ENCODE data around the gene BMPR1B.

The BMPR1B gene

GRCh38 chr4:94763005-94763404 lies 5.2 kb downstream of the BMPR1B start:
- H3K27ac ChIP-seq (ENCODE audit: low read length): no peak overlapping the region
- H3K36me3 ChIP-seq (ENCODE audit: control insufficient read depth in 2 of 2, insufficient read depth in 2 of 2, low read length in 2 of 2): no peaks in the 10 kb centered on the region
- H3K27me3 ChIP-seq (ENCODE audit: control insufficient read depth in 1 of 2, insufficient read depth in 2 of 2, low read length in 2 of 2): no peaks in the 10 kb centered on the region
- H3K4me3 ChIP-seq (ENCODE audit: low read length in 2 of 2): no peak overlapping the region
- no peaks in the 10 kb centered on the region for H3K9me3 ChIP-seq (ENCODE audit: control insufficient read depth in 2 of 2, low read length in 2 of 2)
- H3K9ac ChIP-seq (ENCODE audit: low read length in 2 of 2): no peak overlapping the region
- H3K4me1 ChIP-seq (ENCODE audit: control insufficient read depth, insufficient read depth, low read length): no peaks in the 10 kb centered on the region

GRCh38 chr4:94763500-94763899 lies 5.7 kb downstream of the BMPR1B start:
- no peak overlapping the region for H3K27ac ChIP-seq (ENCODE audit: low read length)
- H3K4me1 ChIP-seq (ENCODE audit: control insufficient read depth, insufficient read depth, low read length): no peaks in the 10 kb centered on the region
- H3K9me3 ChIP-seq (ENCODE audit: control insufficient read depth in 2 of 2, low read length in 2 of 2): no peaks in the 10 kb centered on the region
- H3K4me3 ChIP-seq (ENCODE audit: low read length in 2 of 2): no peak overlapping the region
- H3K27me3 ChIP-seq (ENCODE audit: control insufficient read depth in 1 of 2, insufficient read depth in 2 of 2, low read length in 2 of 2): no peaks in the 10 kb centered on the region
- no peaks in the 10 kb centered on the region for H3K36me3 ChIP-seq (ENCODE audit: control insufficient read depth in 2 of 2, insufficient read depth in 2 of 2, low read length in 2 of 2)
- no peak overlapping the region for H3K9ac ChIP-seq (ENCODE audit: low read length in 2 of 2)

GRCh38 chr4:94764069-94764468 lies 6.3 kb downstream of the BMPR1B start:
- Histone ChIP-seq H3K4me1 (ENCODE audit: control insufficient read depth, insufficient read depth, low read length) (no peaks in the 10 kb centered on the region), H3K4me3 (ENCODE audit: low read length in 2 of 2) (no peak overlapping the region), H3K27me3 (ENCODE audit: control insufficient read depth in 1 of 2, insufficient read depth in 2 of 2, low read length in 2 of 2) (no peaks in the 10 kb centered on the region), H3K36me3 (ENCODE audit: control insufficient read depth in 2 of 2, insufficient read depth in 2 of 2, low read length in 2 of 2) (no peaks in the 10 kb centered on the region), H3K9me3 (ENCODE audit: control insufficient read depth in 2 of 2, low read length in 2 of 2) (no peaks in the 10 kb centered on the region), H3K27ac (ENCODE audit: low read length) (no peak overlapping the region), H3K9ac (ENCODE audit: low read length in 2 of 2) (no peak overlapping the region)

GRCh38 chr4:94765174-94765573 lies 7.4 kb downstream of the BMPR1B start:
- Histone ChIP-seq H3K4me3 (ENCODE audit: low read length in 2 of 2) (no peak overlapping the region), H3K27ac (ENCODE audit: low read length) (no peak overlapping the region), H3K36me3 (ENCODE audit: control insufficient read depth in 2 of 2, insufficient read depth in 2 of 2, low read length in 2 of 2) (no peaks in the 10 kb centered on the region), H3K27me3 (ENCODE audit: control insufficient read depth in 1 of 2, insufficient read depth in 2 of 2, low read length in 2 of 2) (no peaks in the 10 kb centered on the region), H3K9me3 (ENCODE audit: control insufficient read depth in 2 of 2, low read length in 2 of 2) (no peaks in the 10 kb centered on the region), H3K4me1 (ENCODE audit: control insufficient read depth, insufficient read depth, low read length) (no peaks in the 10 kb centered on the region), H3K9ac (ENCODE audit: low read length in 2 of 2) (no peak overlapping the region)

- no peak overlapping the region for H3K27ac ChIP-seq (ENCODE audit: low read length)
- no peaks in the 10 kb centered on the region for H3K9me3 ChIP-seq (ENCODE audit: control insufficient read depth in 2 of 2, low read length in 2 of 2)
- H3K36me3 ChIP-seq (ENCODE audit: control insufficient read depth in 2 of 2, insufficient read depth in 2 of 2, low read length in 2 of 2): no peaks in the 10 kb centered on the region
- H3K4me1 ChIP-seq (ENCODE audit: control insufficient read depth, insufficient read depth, low read length): no peaks in the 10 kb centered on the region
- no peak overlapping the region for H3K9ac ChIP-seq (ENCODE audit: low read length in 2 of 2)
- no peaks in the 10 kb centered on the region for H3K27me3 ChIP-seq (ENCODE audit: control insufficient read depth in 1 of 2, insufficient read depth in 2 of 2, low read length in 2 of 2)
- no peak overlapping the region for H3K4me3 ChIP-seq (ENCODE audit: low read length in 2 of 2)
These were observed 7.9 kb downstream of the BMPR1B start for GRCh38 chr4:94765648-94766047.

- Histone ChIP-seq H3K4me3 (ENCODE audit: low read length in 2 of 2) (no peak overlapping the region), H3K4me1 (ENCODE audit: control insufficient read depth, insufficient read depth, low read length) (no peaks in the 10 kb centered on the region), H3K9me3 (ENCODE audit: control insufficient read depth in 2 of 2, low read length in 2 of 2) (no peaks in the 10 kb centered on the region), H3K27me3 (ENCODE audit: control insufficient read depth in 1 of 2, insufficient read depth in 2 of 2, low read length in 2 of 2) (no peaks in the 10 kb centered on the region), H3K36me3 (ENCODE audit: control insufficient read depth in 2 of 2, insufficient read depth in 2 of 2, low read length in 2 of 2) (no peaks in the 10 kb centered on the region), H3K9ac (ENCODE audit: low read length in 2 of 2) (no peak overlapping the region), H3K27ac (ENCODE audit: low read length) (no peak overlapping the region)
These were observed 9.1 kb downstream of the BMPR1B start for GRCh38 chr4:94766856-94767255.

GRCh38 chr4:94767446-94767845 lies 9.7 kb downstream of the BMPR1B start:
- H3K36me3 ChIP-seq (ENCODE audit: control insufficient read depth in 2 of 2, insufficient read depth in 2 of 2, low read length in 2 of 2): no peaks in the 10 kb centered on the region
- no peak overlapping the region for H3K27ac ChIP-seq (ENCODE audit: low read length)
- no peaks in the 10 kb centered on the region for H3K9me3 ChIP-seq (ENCODE audit: control insufficient read depth in 2 of 2, low read length in 2 of 2)
- no peak overlapping the region for H3K9ac ChIP-seq (ENCODE audit: low read length in 2 of 2)
- H3K4me1 ChIP-seq (ENCODE audit: control insufficient read depth, insufficient read depth, low read length): no peaks in the 10 kb centered on the region
- H3K27me3 ChIP-seq (ENCODE audit: control insufficient read depth in 1 of 2, insufficient read depth in 2 of 2, low read length in 2 of 2): no peaks in the 10 kb centered on the region
- H3K4me3 ChIP-seq (ENCODE audit: low read length in 2 of 2): no peak overlapping the region

- H3K4me3 ChIP-seq (ENCODE audit: low read length in 2 of 2): no peak overlapping the region
- H3K36me3 ChIP-seq (ENCODE audit: control insufficient read depth in 2 of 2, insufficient read depth in 2 of 2, low read length in 2 of 2): no peaks in the 10 kb centered on the region
- no peaks in the 10 kb centered on the region for H3K27me3 ChIP-seq (ENCODE audit: control insufficient read depth in 1 of 2, insufficient read depth in 2 of 2, low read length in 2 of 2)
- no peak overlapping the region for H3K27ac ChIP-seq (ENCODE audit: low read length)
- no peak overlapping the region for H3K9ac ChIP-seq (ENCODE audit: low read length in 2 of 2)
- no peaks in the 10 kb centered on the region for H3K4me1 ChIP-seq (ENCODE audit: control insufficient read depth, insufficient read depth, low read length)
- H3K9me3 ChIP-seq (ENCODE audit: control insufficient read depth in 2 of 2, low read length in 2 of 2): peaks cover 0 to 3% of the 10 kb centered on the region in 2 donors
These were observed 25.0 kb downstream of the BMPR1B start for GRCh38 chr4:94782707-94783106.

GRCh38 chr4:94791701-94792100 lies 33.9 kb downstream of the BMPR1B start:
- H3K27ac ChIP-seq (ENCODE audit: low read length): no peak overlapping the region
- no peaks in the 10 kb centered on the region for H3K36me3 ChIP-seq (ENCODE audit: control insufficient read depth in 2 of 2, insufficient read depth in 2 of 2, low read length in 2 of 2)
- no peak overlapping the region for H3K4me3 ChIP-seq (ENCODE audit: low read length in 2 of 2)
- no peak overlapping the region for H3K9ac ChIP-seq (ENCODE audit: low read length in 2 of 2)
- no peaks in the 10 kb centered on the region for H3K27me3 ChIP-seq (ENCODE audit: control insufficient read depth in 1 of 2, insufficient read depth in 2 of 2, low read length in 2 of 2)
- H3K4me1 ChIP-seq (ENCODE audit: control insufficient read depth, insufficient read depth, low read length): no peaks in the 10 kb centered on the region
- H3K9me3 ChIP-seq (ENCODE audit: control insufficient read depth in 2 of 2, low read length in 2 of 2): no peaks in the 10 kb centered on the region

- Histone ChIP-seq H3K9ac (ENCODE audit: low read length in 2 of 2) (no peak overlapping the region), H3K4me1 (ENCODE audit: control insufficient read depth, insufficient read depth, low read length) (peaks cover 3% of the 10 kb centered on the region), H3K27ac (ENCODE audit: low read length) (no peak overlapping the region), H3K36me3 (ENCODE audit: control insufficient read depth in 2 of 2, insufficient read depth in 2 of 2, low read length in 2 of 2) (no peaks in the 10 kb centered on the region), H3K4me3 (ENCODE audit: low read length in 2 of 2) (no peak overlapping the region), H3K27me3 (ENCODE audit: control insufficient read depth in 1 of 2, insufficient read depth in 2 of 2, low read length in 2 of 2) (no peaks in the 10 kb centered on the region), H3K9me3 (ENCODE audit: control insufficient read depth in 2 of 2, low read length in 2 of 2) (no peaks in the 10 kb centered on the region)
These were observed 41.1 kb downstream of the BMPR1B start for GRCh38 chr4:94798808-94799207.

GRCh38 chr4:94801016-94801415 lies 43.3 kb downstream of the BMPR1B start:
- Histone ChIP-seq H3K4me3 (ENCODE audit: low read length in 2 of 2) (no peak overlapping the region), H3K27me3 (ENCODE audit: control insufficient read depth in 1 of 2, insufficient read depth in 2 of 2, low read length in 2 of 2) (no peaks in the 10 kb centered on the region), H3K4me1 (ENCODE audit: control insufficient read depth, insufficient read depth, low read length) (peaks cover 3% of the 10 kb centered on the region), H3K9me3 (ENCODE audit: control insufficient read depth in 2 of 2, low read length in 2 of 2) (no peaks in the 10 kb centered on the region), H3K36me3 (ENCODE audit: control insufficient read depth in 2 of 2, insufficient read depth in 2 of 2, low read length in 2 of 2) (no peaks in the 10 kb centered on the region), H3K27ac (ENCODE audit: low read length) (no peak overlapping the region), H3K9ac (ENCODE audit: low read length in 2 of 2) (no peak overlapping the region)

- Histone ChIP-seq H3K9me3 (ENCODE audit: control insufficient read depth in 2 of 2, low read length in 2 of 2) (no peaks in the 10 kb centered on the region), H3K36me3 (ENCODE audit: control insufficient read depth in 2 of 2, insufficient read depth in 2 of 2, low read length in 2 of 2) (no peaks in the 10 kb centered on the region), H3K9ac (ENCODE audit: low read length in 2 of 2) (no peak overlapping the region), H3K27me3 (ENCODE audit: control insufficient read depth in 1 of 2, insufficient read depth in 2 of 2, low read length in 2 of 2) (no peaks in the 10 kb centered on the region), H3K4me1 (ENCODE audit: control insufficient read depth, insufficient read depth, low read length) (peaks cover 3% of the 10 kb centered on the region), H3K4me3 (ENCODE audit: low read length in 2 of 2) (no peak overlapping the region), H3K27ac (ENCODE audit: low read length) (no peak overlapping the region)
These were observed 44.3 kb downstream of the BMPR1B start for GRCh38 chr4:94802091-94802490.
